ENCODE measurements around the gene USP11.

USP11 gene

GRCh38 chrX:47204970-47205369 is 27.8 kb upstream of the USP11 start:
- DNase-seq: no peak

- DNase-seq: no peak
These were observed 26.5 kb upstream of the USP11 start for GRCh38 chrX:47206316-47206715.

GRCh38 chrX:47208108-47208507 is 24.7 kb upstream of the USP11 start:
- no peak for DNase-seq

- DNase-seq: no peak
These were observed 23.1 kb upstream of the USP11 start for GRCh38 chrX:47209508-47210238.

- DNase-seq: no peak
These were observed 22.0 kb upstream of the USP11 start for GRCh38 chrX:47210661-47211425.

GRCh38 chrX:47212381-47213293 is 20.2 kb upstream of the USP11 start:
- DNase-seq: no peak

- no peak for DNase-seq
These were observed 18.3 kb upstream of the USP11 start for GRCh38 chrX:47214435-47215077.

- no peak for DNase-seq
These were observed 17.4 kb upstream of the USP11 start for GRCh38 chrX:47215291-47215900.

GRCh38 chrX:47216393-47216925 is 16.4 kb upstream of the USP11 start:
- DNase-seq: no peak

GRCh38 chrX:47217121-47217851 is 15.5 kb upstream of the USP11 start:
- peak; percentile 45 for DNase-seq

GRCh38 chrX:47217852-47218279 is 14.9 kb upstream of the USP11 start:
- DNase-seq: peak; percentile 95

- peak; percentile 69 for DNase-seq
These were observed 14.4 kb upstream of the USP11 start, which contains the start of gene CDK16 for GRCh38 chrX:47218280-47218919. CDK16 (plus strand) TSS chrX:47218681; CDS start chrX:47223558, 4,877 bp downstream.

GRCh38 chrX:47218920-47219815 is 13.6 kb upstream of the USP11 start:
- DNase-seq: no peak

- no peak for DNase-seq
These were observed 11.1 kb upstream of the USP11 start for GRCh38 chrX:47221756-47222155.

GRCh38 chrX:47222751-47223350 is 10.0 kb upstream of the USP11 start:
- DNase-seq: no peak

- no peak for DNase-seq
These were observed 9.1 kb upstream of the USP11 start for GRCh38 chrX:47223476-47224250.

- DNase-seq: no peak
These were observed 8.4 kb upstream of the USP11 start for GRCh38 chrX:47224266-47224895.

GRCh38 chrX:47224896-47225290 is 7.9 kb upstream of the USP11 start:
- DNase-seq: no peak

All from HCEC 1CT (cell line).